GM12801 (cell line): Measurements from ENCODE around the gene ABCB9.

ENCODE experiments used
- CTCF ChIP-seq: IDR thresholded peaks from one replicate; pipeline ENCODE4 v1.5.1; 2011; ENCODE audit warnings: control low read depth; ENCODE audit not compliant: insufficient read length; ENCODE audit errors: extremely low read depth

ABCB9 gene

GRCh38 chr12:122979001-122979907 is 13.0 kb upstream of the ABCB9 start:
- no peak for TF ChIP-seq CTCF

DNA sequence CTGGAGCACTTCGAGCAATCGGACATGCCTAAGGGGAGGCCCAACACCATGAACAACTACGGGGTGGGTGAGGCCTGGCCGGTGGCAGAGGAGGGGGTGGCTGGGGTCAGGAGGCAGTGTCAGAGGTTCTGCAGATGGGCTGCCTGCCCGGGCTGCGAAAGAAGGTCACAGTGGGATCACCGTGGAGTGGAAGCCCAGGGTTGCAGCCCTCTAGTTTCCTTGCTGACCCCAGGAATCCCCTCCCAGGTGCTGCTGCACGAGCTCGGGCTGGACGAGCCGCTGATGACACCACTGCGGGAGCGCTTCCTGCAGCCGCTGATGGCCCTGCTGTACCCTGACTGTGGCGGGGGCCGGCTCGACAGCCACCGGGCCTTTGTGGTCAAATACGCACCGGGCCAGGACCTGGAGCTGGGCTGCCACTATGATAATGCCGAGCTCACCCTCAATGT is 12.3 kb upstream of the ABCB9 start:
- no peak for TF ChIP-seq CTCF

DNA sequence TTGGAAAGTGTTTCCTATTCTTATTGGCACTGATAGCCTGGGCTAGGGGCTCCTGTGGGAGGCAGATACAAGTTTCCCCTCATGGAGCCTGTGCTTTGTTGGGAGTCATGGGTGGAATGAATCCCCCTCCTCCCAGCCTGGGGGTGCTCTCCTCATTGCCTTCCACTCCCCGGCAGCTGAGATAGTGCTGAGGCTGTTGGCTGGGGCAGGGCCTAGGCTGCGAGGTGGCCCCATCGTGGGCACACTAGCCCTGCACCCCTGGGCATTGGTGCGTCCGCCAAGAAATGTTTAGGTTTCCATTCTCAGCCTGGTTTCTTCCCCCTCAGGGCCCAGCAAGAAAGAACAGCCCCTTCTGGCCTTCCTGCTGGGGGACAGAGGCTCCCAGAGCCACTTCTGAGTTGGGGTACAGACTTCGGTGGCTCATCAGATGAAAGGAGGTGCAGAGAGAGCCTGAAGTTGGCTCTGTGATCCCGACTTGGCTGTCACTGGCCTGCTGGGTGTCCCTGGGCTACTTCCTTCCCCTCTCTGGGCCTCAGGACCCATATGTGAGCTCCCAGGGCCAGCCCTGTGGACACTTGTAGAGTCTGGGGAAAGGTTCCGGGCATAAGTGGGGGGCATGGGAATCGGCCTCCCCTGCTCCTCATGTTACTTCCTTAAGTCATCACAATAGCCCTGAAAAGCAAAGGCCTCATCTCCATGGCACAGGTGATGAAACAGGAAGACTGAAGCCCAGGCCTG is 11.6 kb upstream of the ABCB9 start:
- no peak for TF ChIP-seq CTCF

DNA sequence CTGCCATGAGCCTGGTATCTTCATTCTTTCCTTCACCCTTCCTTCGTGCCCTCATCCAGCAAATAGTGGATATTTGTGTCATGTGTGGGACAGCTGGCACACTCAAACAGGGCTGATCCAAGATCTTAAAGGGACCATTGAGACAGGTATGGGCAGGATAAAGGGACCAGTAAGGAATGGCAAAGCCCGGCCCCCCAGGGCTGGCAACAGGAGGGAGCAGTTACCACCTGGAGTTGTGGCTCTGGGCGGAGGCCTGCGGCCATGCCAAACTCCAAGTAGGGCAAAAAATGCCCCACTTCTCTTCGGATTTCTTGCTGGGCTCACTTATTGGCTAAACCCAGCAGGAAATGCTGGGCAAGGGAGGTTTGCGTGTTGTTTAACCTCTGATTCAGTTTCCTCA is 10.9 kb upstream of the ABCB9 start:
- TF ChIP-seq CTCF: no peak

DNA sequence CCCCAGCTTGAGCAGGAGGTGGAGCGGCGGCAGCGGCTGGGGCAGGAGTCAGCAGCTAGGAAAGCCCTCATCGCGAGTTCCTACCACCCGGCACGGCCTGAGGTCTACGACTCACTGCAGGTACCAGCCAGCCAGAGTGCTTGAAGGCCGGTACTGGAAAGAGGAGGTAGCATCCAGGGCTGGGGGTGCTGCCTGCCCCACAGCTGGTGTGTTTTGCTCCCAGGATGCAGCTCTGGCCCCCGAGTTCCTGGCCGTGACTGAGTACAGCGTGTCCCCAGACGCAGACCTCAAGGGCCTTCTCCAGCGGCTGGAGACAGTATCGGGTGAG is 10.3 kb upstream of the ABCB9 start:
- no peak for TF ChIP-seq CTCF

GRCh38 chr12:122975790-122976647 is 9.8 kb upstream of the ABCB9 start:
- no peak for TF ChIP-seq CTCF
